ENCODE results near the gene WDR46.

Gene WDR46

DNA sequence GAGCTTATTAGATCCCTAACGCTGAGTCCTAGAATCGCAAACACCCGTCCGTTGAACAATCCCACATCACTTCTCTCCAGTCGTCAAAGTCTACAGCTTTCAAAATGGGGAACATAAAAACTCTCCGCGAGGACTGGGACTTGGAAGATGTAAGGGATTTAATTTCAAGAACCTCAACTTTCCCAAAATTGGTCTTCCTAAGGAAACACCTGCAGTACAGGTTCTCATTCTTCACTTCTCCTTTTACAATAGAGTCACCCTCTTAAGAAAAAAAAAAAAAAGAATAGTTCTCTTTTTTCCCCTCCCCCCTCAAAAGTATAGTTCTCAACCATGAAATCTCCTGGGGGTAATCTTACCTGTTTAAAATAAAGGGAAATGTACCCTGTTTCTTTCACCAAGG lies 35.1 kb upstream of the WDR46 start:
- Histone ChIP-seq H3K27ac (replicated peaks) (peak overlapping the region; percentile 86), H3K27me3 (ENCODE audit: insufficient read depth, poor library complexity, severe bottlenecking) (no peaks in the 10 kb centered on the region), H3K4me3 (replicated peaks; ENCODE audit: insufficient read depth, low read length) (peak overlapping the region; percentile 58)
- DNase-seq (ENCODE audit: low read depth in 1 of 2, low spot score in 1 of 2) = peak in 1 of 2 experiments; percentile 31
- TF ChIP-seq POLR2AphosphoS5 (IDR thresholded peaks at IDR 0.05; ENCODE audit: low read depth) (no peak), GABPA (IDR thresholded peaks at IDR 0.05; ENCODE audit: low read depth) (no peak; the same call in 1 of the 2 replicates), SPI1 (IDR thresholded peaks at IDR 0.05; ENCODE audit: borderline replicate concordance, low read depth) (peak; percentile 76)

DNA sequence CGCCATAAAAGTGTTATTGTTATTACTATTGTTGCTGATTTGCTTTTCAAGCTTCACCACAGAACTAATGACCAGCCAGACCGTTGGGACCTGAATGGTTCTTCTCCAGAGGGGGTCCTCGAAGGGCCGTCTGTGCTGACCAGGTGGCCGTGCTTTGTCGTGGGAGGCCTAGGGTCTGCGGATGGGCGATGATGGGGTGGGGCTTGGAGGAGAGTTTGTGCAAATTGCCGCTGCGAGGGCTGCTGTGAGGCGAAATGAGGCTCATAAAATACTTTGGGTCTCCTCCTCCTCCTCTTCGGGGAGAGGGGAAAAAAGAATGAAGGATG lies 34.5 kb upstream of the WDR46 start:
- peak overlapping the region; percentile 58 for H3K4me3 ChIP-seq (replicated peaks; ENCODE audit: insufficient read depth, low read length)
- DNase-seq (ENCODE audit: low read depth in 1 of 2, low spot score in 1 of 2) = no peak
- peak overlapping the region; percentile 86 for H3K27ac ChIP-seq (replicated peaks)
- H3K27me3 ChIP-seq (ENCODE audit: insufficient read depth, poor library complexity, severe bottlenecking) = no peaks in the 10 kb centered on the region
- TF ChIP-seq GABPA (IDR thresholded peaks at IDR 0.05; ENCODE audit: low read depth) = no peak
- TF ChIP-seq CTCF (IDR thresholded peaks at IDR 0.05; ENCODE audit: insufficient read depth, low read length) = no peak
- TF ChIP-seq POLR2AphosphoS5 (IDR thresholded peaks at IDR 0.05; ENCODE audit: low read depth) = no peak
- TF ChIP-seq SPI1 (IDR thresholded peaks at IDR 0.05; ENCODE audit: borderline replicate concordance, low read depth) = no peak
- TF ChIP-seq REST (IDR thresholded peaks at IDR 0.05; ENCODE audit: insufficient replicate concordance, low read depth) = no peak

GRCh38 chr6:33321227-33321626 lies 32.2 kb upstream of the WDR46 start:
- no peak for DNase-seq (ENCODE audit: low read depth in 1 of 2, low spot score in 1 of 2)
- Histone ChIP-seq H3K27me3 (ENCODE audit: insufficient read depth, poor library complexity, severe bottlenecking) (no peaks in the 10 kb centered on the region), H3K4me3 (replicated peaks; ENCODE audit: insufficient read depth, low read length) (no peak overlapping the region), H3K27ac (replicated peaks) (no peak overlapping the region; the same call in 1 of the 2 replicates)
- TF ChIP-seq CTCF (IDR thresholded peaks at IDR 0.05; ENCODE audit: insufficient read depth, low read length) = no peak
- no peak for TF ChIP-seq SPI1 (IDR thresholded peaks at IDR 0.05; ENCODE audit: borderline replicate concordance, low read depth)
- TF ChIP-seq POLR2AphosphoS5 (IDR thresholded peaks at IDR 0.05; ENCODE audit: low read depth) = no peak
- no peak for TF ChIP-seq REST (IDR thresholded peaks at IDR 0.05; ENCODE audit: insufficient replicate concordance, low read depth)
- no peak for TF ChIP-seq GABPA (IDR thresholded peaks at IDR 0.05; ENCODE audit: low read depth)

- Histone ChIP-seq H3K27me3 (ENCODE audit: insufficient read depth, poor library complexity, severe bottlenecking) (no peaks in the 10 kb centered on the region), H3K4me3 (replicated peaks; ENCODE audit: insufficient read depth, low read length) (no peak overlapping the region), H3K27ac (replicated peaks) (no peak overlapping the region)
- TF ChIP-seq GABPA (IDR thresholded peaks at IDR 0.05; ENCODE audit: low read depth) (no peak), REST (IDR thresholded peaks at IDR 0.05; ENCODE audit: insufficient replicate concordance, low read depth) (no peak), SPI1 (IDR thresholded peaks at IDR 0.05; ENCODE audit: borderline replicate concordance, low read depth) (no peak), CTCF (IDR thresholded peaks at IDR 0.05; ENCODE audit: insufficient read depth, low read length) (no peak), POLR2AphosphoS5 (IDR thresholded peaks at IDR 0.05; ENCODE audit: low read depth) (no peak)
- DNase-seq (ENCODE audit: low read depth in 1 of 2, low spot score in 1 of 2) = no peak
Observed at GRCh38 chr6:33320315-33321181, 31.5 kb upstream of the WDR46 start.

Data from HL-60 (cell line).